GM20000 (cell line): ENCODE measurements around the gene DPF3.

Source experiments
- DNase-seq: peaks from one replicate; pipeline ENCODE4 v3.0.0; 2012; ENCODE audit warnings: low spot score
- CTCF ChIP-seq: IDR thresholded peaks from 2 replicates; pipeline ENCODE4 v1.5.1; 2012; ENCODE audit warnings: mild to moderate bottlenecking, control low read depth; ENCODE audit errors: extremely low read depth, missing control alignments

The DPF3 gene

GRCh38 chr14:72611506-72611905, 282.4 kb downstream of the DPF3 start:
- no peak for DNase-seq
- no peak for TF ChIP-seq CTCF

GRCh38 chr14:72610831-72611200, 283.1 kb downstream of the DPF3 start:
- TF ChIP-seq CTCF: no peak

GRCh38 chr14:72610096-72610830, 283.6 kb downstream of the DPF3 start:
- TF ChIP-seq CTCF: no peak
- DNase-seq: no peak

More at GRCh38 chr14:72610831-72611200, 283.1 kb downstream of the DPF3 start:
- no peak for DNase-seq

GRCh38 chr14:72609205-72609916, 284.5 kb downstream of the DPF3 start:
- DNase-seq: no peak
- TF ChIP-seq CTCF: no peak

GRCh38 chr14:72608391-72609204, 285.3 kb downstream of the DPF3 start:
- no peak for TF ChIP-seq CTCF
- no peak for DNase-seq

- DNase-seq: no peak
- TF ChIP-seq CTCF: no peak
Measured at GRCh38 chr14:72607386-72608130, 286.3 kb downstream of the DPF3 start.
